HG02588 (cell line): ENCODE measurements around the gene LYZL4.

Source experiments
- ATAC-seq: cut with Tn5 transposase; IDR thresholded peaks from one replicate; pipeline ENCODE4 v1.9.1; 2021; ENCODE audit warnings: mild to moderate bottlenecking, moderate library complexity; ENCODE audit not compliant: unreplicated experiment

Gene LYZL4

DNA sequence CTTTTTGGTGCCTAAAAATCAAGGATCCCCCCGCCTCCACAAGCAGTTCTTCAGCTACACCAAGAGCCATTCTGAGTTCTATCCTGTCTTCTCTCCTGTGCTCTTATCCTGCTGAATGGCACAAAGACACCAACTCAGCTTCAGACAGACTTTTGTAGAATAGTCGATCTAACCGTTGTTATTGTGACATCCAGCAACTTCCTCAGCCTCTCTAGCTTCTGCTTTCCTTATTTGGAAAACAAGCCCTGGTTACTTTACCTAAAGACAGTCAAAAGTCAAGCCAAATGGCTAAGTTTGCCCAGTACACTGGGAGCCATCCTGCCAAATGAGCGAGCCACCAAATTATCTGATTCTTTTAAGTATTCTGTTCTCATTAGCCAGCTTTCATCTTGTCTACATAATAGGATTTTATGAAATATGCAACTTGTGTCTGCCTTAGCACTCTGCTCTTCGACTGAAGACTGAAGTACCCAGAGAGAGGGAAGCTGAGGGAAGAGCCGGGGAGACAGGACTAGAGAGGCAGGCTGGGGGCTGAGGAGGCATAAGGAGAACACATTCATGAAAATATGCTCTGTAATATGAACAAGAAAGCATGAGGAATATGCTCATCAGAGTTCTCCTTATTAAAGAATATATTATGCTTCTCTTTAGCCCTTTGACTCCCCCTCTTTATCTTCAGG lies 35.1 kb downstream of the LYZL4 start:
- no peak for ATAC-seq

- ATAC-seq, result no peak
Measured at GRCh38 chr3:42371776-42372175, 38.6 kb downstream of the LYZL4 start.

- ATAC-seq, result no peak
Measured at GRCh38 chr3:42369832-42370231, 40.6 kb downstream of the LYZL4 start.

DNA sequence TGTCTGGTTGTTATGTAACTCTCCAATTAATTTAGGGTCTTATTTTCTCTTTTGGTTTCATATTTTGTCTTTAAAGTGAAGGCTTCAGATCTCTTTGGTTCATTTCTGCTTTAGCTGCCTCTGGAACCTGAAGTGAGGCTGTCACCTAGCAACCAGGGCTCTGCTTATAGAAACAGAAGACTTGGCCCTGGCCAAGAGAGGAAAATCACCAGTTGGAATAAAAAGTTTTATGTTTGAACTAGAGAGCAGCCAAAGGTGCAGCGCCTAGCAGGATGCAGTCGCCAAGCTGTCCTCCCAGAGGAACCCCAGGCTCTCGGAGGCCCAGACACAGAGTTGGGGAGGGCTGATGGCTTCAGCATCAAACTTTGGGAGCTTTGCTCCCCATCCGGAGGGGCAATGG lies 41.1 kb downstream of the LYZL4 start:
- ATAC-seq, result no peak

DNA sequence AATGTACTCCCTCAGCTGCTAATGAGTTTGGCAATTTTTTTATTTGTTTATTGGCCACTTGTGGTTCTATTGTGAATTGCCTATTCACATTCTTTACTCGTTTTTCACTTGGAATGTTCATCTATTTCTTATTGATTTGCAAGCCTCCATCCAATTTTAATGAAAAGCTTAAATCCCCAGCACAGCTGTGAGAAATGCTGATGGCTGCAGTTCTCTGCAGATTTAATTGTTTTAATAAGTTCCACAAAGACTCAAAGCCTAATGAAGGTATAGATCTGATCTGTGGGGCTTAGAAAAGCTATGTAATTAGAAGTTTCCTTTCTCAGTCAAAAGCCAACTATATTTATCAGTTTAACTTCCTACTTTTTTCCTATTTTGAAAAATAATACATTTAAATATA lies 41.5 kb downstream of the LYZL4 start:
- no peak for ATAC-seq

- ATAC-seq, result no peak
Measured at GRCh38 chr3:42367903-42368302, 42.5 kb downstream of the LYZL4 start.

DNA sequence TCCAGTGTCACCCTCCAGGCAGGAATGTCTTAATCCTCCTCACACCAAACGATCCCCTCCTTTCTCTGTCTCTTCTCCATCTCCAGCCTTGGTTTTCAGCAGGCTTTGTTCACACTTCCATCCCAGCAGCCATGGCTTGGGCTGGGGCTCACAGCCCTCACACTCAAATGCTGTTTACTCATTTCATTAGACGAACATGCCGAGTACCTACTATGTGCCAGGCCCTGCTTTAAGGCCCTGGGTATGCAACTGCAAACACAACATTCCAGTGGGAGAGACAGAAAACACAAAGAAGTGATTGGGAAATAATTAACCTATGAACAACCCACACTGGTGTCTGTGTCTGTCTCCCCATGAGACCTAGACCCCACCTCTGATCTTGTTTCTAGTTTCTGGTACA lies 43.9 kb downstream of the LYZL4 start:
- no peak for ATAC-seq

- ATAC-seq, result no peak
Measured at GRCh38 chr3:42357335-42357734, 53.1 kb downstream of the LYZL4 start.

DNA sequence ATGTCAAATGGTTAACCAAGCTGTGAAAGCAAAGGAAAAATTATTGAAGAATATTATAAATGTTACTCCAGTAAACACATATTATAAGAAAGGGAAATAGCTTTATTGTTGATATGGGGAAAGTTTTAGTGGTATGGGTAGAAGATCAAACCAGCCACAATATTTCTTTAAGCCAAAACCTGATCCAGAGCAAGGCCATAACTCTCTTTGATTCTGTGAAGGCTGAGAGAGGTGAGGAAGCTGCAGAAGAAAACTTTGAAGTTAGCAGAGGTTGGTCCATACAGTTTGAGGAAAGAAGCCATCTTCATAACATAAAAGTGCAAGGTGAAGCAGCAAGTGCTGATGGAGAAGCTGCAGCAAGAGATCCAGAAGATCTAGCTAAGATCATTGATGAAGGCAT lies 54.8 kb downstream of the LYZL4 start:
- ATAC-seq, result no peak

DNA sequence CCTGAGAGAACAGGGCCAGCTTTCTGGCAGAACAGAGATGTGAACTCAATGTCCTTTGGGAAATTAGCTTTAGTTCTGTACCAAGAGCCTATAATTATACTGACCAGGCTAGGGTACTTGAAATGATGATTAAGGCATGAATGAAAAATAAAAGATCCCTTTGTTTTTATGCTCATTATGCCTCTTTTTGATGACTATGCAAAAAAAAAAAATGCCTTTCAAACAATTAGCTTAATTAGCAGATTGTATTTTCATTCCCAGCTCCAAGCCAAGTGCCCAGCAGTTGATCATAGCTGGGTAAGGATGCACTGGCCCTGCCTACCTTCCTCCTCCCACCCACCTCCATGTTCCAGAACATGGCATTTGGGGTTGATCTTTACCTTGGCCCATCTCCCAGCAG lies 56.8 kb downstream of the LYZL4 start:
- ATAC-seq, result no peak

GRCh38 chr3:42351207-42351606 lies 59.2 kb downstream of the LYZL4 start:
- ATAC-seq, result no peak

- no peak for ATAC-seq
Measured at GRCh38 chr3:42349765-42350594, 60.4 kb downstream of the LYZL4 start.

- ATAC-seq, result no peak
Measured at GRCh38 chr3:42347928-42348327, 62.5 kb downstream of the LYZL4 start.
